Femur (tissue), 1 donor: Measurements from ENCODE around the gene EN2.

Experiments used
- DNase-seq: peaks from one replicate; pipeline ENCODE4 v3.0.0-alpha.2; 2017

EN2 gene

DNA sequence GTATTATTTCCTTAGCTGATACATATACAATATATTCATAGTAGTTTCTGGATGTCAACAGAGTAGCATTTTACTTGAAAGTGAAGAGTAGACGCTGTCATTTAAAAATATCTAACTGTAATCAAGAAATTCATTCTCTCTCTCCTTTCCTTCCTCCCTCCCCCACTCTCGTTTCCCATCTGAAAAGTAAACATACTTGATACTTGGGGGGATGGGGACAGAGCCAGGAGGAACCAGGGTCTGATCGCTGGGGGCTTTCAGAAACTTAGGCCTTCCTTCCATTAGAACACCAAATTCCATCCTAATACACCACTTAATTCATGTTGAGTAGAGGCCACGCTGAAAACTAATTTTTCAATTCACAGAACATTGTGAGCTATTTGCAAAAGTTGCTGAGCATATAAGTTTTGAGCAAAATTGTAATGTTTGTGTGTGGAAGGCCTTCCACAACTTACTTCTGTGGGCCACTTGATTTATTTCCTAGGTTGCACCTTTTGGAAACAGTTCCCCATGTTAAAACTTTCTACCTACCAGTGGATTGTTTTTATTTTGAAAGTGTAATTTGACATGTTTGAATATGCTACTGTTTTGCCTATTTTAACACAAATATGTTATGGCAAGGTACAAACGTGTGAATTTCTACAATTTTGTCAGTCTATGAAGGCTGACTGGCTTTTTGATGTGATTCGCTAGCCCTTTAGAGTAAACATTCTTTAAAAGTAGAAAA is 53.2 kb downstream of the EN2 start:
- DNase-seq, result no peak

DNA sequence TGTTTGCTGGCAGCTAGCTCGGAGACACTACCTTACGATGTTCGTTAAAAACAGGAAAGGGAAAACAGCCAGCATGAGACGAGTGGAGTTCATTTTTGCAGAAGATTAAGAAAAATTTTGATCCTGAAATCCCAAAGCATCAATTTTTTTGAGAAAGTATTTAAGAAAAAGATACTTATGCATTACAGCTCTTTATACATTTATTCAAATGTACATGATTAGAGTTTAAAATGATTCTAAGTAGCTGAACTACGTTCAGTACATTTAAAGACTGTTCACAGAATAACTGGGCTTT is 53.7 kb downstream of the EN2 start:
- DNase-seq, result no peak

DNA sequence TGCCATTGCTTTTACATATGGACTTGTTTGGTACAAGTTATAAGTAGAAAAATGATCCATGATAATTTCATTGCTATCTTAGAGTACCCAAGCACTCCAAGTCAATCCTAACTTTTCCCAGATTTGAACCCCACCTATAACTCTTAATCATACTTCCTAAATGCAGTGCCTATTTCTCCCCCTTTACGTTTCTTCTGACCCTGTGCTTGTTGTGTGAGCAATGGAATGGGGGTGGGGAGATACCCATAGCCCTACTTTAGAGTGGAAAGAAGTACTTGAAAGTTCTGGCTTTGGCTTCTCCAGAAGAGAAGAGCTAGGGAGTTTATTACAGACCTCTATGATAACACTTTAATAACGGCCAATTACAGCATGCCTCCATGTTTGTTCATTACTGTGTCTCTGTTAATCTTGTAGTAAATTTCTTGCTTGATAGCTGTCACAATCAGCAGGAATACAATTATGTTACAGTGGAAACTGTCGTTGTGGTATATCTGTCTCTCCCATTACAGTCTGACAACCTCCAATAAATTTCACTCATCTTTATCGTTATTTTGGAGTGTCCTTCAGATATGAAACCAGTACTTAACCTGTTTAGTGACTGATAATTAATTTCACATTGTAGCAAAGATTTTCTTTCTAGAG is 54.4 kb downstream of the EN2 start:
- no peak for DNase-seq

DNA sequence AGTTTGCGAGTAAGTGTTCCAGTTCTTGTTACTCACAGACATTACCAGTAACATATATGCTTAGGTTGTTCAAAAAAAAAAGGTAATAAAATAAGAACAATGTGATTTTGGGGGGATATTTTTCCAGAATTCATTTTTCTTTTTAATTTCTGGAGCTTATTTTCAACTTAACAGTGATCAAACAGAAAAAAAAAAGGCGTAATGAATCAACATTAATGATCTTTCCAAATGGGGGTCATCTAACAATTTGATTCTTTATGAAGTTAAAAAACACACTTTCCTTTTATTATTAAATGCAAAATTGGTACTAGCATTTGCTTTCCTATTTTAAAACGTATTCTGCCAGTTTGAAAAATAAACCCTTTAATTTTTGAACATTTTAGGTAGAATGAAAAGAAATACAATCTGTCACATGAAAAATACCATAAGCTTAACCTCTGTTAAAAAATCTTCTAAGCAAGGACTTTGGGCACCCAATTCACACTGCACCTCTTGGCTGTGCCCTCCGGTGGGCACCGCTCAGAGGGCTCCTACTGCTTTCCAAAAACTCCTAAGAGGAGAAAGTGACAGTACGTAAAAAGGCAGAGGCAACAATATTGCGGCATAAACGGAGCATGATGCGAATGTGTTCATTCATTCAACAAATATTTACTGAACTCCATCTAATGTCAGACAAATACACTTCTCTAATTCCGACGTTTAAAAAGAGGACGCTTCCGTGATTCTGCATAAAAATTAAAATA is 55.8 kb downstream of the EN2 start:
- no peak for DNase-seq

DNA sequence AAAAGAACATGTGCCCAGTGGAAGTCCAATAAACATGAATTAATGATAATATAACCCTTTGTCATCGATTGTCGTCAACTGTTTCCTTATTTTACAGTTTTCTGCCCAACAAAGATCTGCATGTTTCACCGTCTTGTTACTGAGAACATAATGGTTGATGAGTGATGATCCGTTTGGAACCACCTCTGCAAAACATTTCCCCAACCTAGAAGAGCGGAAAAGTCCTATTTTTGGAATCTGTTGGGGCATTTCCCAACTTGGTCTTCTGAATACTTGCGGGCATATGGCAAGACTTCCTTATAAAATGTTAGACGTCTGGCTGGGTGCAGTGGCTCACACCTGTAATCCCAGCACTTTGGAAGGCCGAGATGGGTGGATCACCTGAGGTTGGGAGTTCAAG is 56.4 kb downstream of the EN2 start:
- DNase-seq, result no peak
